HG02798 (cell line): ENCODE measurements around the gene GALR2.

Experiments
- ATAC-seq: cut with Tn5 transposase; IDR thresholded peaks from one replicate; pipeline ENCODE4 v1.9.1; 2021; ENCODE audit warnings: mild to moderate bottlenecking; ENCODE audit not compliant: unreplicated experiment, poor library complexity

The GALR2 gene

DNA sequence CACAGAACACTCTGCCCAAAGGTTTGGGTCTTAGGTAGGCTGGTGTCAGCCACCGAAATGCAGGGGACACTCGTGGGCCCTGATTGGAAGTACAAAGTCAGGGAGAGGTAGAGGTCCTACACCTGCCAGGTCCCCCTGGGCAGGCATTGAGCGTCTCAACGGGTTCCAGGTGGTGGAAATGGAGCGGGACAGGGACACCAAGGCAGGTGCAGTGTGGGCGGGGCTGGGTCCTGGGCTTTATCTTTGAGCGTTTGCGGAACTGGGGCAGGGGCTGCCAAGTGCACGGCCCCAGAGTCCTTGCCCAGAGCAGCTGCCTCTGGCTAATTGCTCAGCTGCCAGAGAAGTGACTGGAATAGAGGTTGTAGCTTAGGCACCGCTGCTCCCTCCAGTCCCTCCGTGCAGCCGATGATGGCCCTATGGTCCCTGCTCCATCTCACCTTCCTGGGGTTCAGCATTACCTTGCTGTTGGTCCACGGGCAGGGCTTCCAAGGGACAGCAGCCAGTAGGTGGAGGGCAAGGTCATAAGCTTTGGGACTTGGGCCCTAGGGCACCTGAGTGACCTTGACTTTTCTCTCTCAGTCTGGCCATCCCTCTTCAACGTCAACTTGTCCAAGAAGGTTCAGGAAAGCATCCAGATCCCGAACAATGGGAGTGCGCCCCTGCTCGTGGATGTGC lies 4.4 kb downstream of the GALR2 start, which contains the start of gene ZACN:
Gene ZACN, plus strand, starts transcription at position 323 of the 675 bp plus-strand sequence. Its CDS starts 83 bp downstream, at position 406.
- no peak for ATAC-seq

DNA sequence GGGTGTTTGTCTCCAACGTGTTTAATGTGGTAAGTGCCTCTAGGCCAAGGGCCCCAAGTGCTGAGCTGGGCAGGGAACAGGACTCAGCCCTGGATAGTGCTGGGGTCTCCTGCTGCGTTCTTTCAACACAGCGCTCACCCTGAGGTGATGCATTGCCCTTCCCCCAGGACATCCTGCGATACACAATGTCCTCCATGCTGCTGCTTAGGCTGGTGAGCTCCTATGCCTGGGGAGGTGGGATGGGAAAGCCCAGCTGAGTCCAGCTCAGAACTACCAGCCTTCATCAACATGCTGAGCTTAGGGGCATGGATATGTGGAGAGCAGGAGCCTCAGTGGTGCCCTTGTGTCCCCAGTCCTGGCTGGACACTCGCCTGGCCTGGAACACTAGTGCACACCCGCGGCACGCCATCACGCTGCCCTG lies 5.0 kb downstream of the GALR2 start:
- no peak for ATAC-seq

DNA sequence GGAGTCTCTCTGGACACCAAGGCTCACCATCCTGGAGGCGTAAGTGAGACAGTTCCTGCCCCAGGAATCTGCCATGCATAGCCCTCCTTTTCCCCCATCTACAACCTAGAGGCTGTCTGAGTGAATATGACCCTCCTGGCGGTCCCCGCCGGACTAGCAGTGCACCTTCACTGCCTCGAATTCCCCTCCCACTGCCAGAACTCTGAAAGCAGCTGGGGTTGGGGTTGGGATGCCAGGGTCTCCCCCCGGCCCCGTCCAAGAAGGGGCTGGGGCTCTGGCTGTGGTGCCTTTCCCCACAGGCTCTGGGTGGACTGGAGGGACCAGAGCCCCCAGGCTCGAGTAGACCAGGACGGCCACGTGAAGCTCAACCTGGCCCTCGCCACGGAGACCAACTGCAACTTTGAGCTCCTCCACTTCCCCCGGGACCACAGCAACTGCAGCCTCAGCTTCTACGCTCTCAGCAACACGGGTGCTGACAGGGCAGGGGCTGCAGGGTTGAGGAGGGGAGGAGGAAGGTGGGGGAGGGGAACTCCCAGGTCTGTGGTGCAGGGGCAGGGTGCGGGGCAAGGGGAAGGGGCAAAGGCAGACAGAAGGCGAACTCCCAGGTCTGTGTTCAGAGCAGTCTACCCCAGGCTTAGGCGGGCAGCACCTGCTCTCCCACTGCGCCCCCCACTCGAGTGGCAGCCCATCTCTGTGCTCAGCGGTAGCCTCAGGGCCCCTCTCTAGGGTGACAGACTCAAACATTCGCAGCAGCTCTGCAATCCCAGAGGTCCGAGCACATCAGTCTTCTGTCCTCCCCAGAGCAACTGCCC lies 5.6 kb downstream of the GALR2 start:
- no peak for ATAC-seq

DNA sequence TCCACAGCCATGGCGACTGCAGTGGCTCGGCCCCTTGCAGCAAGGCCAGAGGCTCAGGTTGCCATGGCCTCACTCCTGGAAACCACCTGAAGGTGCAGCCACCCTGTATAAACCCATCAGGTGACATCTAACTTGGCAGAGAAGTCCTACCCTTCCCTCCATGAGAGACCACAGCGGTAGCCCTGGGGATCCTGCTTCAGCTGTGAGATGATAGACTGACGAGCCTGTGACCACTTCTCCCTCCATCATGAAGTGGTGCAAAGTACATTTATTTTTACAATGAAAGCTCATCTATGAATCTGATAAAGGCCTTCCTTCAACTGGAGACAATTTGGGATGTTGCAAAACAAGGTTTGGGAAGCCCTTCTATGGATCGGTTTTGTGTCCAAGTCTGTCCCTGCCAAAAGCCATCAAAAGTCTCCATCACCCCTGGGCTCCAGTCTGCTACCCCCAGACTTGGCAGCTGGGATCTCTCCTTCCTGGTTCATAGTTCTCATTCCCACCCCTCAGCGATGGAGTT lies 6.2 kb downstream of the GALR2 start:
- ATAC-seq = no peak

DNA sequence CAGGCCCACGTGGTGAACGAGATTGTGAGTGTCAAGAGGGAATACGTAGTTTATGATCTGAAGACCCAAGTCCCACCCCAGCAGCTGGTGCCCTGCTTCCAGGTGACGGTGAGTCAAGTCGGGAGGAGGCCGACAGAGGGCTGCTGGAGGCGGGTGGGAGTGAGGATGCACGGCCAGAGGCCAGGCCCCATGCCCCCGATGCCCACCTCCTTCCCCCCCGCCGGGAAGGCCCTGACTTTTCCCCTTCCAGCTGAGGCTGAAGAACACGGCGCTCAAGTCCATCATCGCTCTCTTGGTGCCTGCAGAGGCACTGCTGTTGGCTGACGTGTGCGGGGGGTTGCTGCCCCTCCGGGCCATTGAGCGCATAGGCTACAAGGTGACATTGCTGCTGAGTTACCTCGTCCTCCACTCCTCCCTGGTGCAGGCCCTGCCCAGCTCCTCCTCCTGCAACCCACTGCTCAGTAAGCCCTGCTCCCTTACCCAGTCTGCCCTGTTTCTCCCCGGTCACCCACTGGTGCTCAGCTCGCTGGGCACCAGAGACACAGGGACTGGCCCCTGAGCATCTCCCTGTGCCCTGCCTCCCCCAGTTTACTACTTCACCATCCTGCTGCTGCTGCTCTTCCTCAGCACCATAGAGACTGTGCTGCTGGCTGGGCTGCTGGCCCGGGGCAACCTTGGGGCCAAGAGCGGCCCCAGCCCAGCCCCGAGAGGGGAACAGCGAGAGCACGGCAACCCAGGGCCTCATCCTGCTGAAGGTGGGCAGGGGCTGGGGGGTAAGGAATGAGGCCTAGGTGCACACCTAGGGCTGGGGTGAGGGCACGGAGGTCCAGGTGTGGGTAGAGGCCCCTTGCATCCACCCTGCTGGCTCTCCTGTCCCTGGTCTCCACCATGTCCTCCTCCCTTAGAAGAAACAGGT lies 7.0 kb downstream of the GALR2 start:
- ATAC-seq = no peak

DNA sequence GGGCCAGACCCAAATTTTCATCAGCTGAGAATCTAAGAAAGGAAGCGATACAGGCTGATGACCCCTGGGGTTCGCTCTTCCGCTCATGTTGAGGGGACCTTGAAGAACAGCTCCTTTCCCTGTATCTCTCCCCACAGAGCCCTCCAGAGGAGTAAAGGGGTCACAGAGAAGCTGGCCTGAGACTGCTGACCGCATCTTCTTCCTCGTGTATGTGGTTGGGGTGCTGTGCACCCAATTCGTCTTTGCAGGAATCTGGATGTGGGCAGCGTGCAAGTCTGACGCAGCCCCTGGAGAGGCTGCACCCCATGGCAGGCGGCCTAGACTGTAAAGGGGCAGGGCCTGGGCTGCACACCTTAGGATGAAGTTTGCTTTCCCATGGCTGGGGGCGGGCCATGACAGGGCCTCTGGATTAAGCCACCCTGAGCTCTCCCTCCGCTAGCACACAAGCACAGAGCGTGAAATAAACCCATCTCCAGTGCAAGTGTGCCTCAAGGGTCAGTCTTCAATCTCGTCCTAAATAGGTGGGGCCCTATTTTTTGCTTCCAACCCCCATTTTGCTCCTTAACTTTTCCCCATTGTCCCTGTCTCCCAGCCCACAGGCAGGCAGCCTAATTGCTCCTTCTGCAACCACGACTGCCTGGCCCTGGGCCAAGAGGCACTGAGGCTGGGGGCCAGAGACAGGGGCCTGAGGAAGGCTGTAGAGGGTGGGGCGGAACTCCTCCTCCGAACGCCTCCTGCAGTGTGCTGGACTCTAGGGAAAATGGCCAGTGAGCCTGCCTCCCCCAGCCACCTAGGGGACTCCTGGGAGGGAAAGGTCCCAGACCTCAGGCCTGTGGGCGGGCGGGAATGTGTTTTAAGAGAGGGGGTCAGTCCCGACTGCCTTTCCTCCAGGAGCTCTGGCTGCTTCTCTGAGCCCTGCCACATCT lies 8.0 kb downstream of the GALR2 start:
- ATAC-seq = no peak

DNA sequence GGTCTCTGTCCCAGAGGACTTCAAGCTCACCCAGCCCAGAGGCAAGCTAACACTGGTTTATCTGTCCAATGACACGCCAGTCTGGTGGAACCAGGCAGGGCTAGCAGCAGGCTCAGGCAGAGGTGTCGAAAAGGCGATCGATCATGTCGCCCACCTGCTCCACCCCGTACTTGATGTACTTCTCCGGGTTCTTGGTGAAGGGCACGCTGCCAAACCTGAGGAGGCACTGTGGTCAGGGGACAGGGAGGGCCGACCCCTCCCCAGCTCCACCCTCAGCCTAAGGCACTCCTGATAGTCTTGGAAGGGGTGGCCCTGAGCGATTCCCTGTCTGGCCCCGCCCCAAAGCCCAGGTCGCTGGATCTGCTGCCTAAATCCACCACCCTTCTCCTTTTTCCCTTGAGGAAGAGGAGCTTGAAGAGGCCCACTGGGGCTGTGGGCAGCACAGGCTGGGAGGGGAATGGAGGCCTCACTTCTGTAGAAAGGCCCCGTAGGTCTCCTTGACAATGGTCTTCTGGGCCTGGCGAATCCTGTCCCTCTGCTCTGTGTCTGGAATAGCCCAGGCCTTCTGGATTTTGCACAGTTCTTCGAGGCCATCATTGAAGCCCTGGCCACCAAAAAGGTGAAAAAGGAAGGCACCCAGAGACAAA lies 9.1 kb downstream of the GALR2 start:
- no peak for ATAC-seq

DNA sequence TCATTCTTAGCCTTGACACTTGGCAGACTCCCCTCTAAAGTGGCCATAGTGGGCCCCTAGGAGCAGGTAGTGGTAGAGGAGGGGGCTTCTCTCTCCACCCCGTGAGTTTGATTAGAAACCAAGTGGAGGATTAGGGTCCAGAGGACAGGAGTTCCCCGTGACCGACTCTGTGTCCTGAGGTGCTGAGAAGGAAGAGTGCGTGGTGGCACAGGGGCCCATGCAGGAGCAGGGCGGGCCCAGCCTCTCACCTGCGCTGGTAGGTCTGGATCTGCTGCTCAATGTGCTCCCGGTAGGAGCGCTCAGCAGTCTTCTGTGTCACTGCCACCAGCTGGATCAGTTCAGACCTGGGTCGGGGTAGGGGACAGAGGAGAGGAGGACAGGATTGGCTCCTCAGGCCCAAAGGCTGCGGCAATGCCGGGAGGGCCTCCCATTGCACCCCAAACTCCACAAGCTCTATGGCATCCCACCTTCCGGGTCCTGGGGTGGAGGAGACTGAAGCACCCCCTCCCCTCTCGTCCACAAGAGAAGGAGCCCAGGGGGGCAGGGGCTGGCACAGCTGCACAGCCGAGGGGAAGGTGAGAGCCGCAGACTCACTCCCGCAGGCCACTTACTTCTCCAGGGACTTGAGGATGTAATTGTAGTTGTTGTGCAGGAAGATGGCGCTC lies 10.6 kb downstream of the GALR2 start:
- no peak for ATAC-seq

DNA sequence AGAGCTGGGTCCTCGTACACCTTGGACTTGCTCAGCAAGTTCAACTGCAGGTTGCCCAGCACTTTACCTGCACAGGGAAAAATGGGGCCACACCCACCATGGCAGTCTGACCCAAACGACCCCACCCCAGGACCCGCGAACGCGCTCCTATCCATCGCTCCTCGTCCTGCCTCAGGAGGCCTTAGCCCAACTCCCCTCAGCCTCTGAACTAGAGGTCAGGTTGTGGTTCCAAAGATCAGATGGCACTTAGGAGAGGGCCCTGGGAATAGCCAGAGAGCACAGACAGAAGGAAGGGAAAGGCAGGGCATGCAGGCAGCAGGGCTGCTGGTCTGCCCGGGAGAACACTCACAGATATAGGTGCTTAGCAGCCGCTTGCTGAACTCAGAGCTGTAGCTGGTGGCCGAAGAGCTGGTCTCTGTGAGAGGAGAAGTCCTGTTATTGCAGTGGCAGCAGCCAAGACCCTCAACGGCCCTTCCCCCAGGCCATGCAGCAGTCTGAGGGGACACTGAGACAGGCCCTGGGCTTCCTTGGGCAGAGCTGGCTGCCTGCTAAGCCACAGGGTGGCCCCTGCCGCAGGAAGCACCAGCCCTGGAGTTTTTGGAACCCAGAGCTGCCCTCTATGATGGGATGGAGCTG lies 11.3 kb downstream of the GALR2 start:
- no peak for ATAC-seq

DNA sequence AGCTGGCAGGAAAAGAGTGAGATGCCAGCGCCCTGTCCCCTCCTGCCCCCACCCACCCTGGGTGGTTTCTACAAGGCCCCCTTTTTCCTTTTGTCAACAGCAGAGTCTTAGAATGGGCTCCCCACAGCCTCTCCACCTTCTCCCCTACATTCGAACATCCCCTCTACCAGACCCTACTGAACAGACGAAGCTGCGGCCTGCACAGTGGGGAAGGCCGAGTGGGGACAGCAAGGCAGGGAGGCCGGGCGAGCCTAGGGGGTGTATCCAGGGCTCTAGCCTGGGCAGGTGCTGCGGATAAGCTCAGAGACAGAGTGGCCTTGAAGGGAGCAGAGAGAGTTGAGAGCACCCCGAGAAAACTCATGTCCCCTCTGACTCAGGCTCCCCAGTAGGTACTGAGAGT lies 11.8 kb downstream of the GALR2 start:
- no peak for ATAC-seq

DNA sequence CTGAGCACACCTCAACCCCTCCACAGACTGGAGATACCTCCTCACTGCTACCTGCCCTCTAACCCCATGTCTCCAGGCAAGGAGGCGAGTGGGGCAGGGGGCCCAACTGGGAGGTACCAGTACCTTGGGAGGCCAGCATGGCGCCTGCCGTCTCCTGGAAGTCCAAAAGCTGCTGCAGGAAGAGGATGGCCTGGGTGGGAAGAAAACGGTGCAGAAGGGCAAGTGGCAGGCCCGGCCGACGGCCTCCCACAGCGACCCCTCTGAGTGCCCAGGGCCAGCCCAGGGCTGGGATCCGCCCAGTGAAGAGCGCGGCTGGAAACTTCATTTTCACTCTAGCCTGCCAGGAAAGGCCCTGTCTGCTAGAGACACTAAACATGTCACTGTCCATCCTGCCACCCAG lies 12.9 kb downstream of the GALR2 start:
- ATAC-seq = no peak

DNA sequence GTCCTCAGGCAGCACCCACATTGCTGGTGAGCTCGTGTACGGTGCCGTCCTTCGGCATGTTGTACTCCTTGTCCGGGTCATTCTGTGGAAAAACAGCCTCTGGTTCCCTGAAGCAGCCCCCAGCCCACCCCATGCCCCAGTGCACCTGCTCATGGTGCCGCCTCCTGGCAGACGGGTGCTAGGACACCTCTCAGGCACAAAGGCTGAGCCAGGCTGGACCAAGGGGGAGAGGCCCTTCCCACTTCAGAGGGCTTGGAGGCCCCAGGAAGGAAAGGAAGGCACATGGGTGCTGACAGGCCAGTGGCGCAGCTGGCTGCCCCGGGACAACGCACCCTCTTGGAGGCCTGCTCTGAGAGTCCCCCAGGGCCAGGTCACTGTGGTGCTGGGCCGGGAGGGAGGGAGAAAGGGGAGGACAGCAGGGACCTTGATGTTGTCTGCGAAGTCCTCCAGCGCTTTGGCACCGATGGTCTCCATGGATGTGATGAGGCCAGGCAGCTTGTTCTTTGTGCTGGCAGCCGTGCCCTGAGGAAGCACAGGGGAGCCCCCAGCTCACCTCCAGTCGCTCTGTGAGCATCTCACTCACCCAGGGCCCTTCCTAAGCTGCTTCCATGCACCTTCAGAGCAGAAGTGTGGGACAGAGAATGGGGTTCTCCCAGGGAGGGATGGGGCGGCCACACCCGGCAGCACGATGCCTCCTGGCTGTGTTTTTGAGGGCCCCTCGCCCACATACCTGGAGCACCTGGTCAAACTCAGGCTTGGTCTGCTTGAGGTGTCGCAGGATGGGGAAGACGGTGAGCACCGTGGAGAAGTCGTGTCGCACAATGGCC lies 13.7 kb downstream of the GALR2 start:
- no peak for ATAC-seq

DNA sequence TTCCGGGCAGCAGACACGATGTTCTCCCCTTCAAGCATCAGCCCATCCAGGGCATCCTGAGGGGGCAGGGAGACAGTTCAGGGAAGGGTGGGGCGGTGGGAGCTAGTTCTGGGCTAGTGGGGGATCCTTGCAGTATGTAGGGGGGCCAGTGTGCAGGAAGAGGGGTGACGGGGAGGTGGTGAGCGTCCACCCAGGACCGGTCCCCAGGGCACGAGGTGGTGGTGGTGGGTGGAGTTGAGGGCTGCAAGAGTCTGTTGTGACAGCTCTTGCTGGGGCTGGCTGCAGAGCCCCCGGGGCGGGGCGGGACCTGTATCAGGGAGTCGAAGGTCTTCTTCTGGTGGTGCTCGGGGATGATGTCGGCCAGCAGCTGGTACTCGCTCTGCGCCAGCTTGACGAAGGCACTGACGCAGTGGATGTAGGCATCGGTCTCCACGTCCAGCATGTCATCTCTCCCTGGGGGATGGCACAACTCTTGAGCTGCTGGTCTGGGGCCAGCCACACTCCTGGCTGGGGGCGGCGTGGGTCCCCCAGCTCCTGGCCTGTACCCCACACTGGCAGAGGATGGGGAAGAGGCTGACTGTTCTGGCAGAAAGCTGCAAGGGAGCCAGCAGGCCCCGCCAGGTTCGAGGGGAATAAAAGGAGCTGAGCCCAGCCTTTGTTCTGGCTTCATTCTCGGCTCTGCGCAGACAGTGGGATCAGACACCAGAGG lies 14.4 kb downstream of the GALR2 start:
- ATAC-seq = no peak

DNA sequence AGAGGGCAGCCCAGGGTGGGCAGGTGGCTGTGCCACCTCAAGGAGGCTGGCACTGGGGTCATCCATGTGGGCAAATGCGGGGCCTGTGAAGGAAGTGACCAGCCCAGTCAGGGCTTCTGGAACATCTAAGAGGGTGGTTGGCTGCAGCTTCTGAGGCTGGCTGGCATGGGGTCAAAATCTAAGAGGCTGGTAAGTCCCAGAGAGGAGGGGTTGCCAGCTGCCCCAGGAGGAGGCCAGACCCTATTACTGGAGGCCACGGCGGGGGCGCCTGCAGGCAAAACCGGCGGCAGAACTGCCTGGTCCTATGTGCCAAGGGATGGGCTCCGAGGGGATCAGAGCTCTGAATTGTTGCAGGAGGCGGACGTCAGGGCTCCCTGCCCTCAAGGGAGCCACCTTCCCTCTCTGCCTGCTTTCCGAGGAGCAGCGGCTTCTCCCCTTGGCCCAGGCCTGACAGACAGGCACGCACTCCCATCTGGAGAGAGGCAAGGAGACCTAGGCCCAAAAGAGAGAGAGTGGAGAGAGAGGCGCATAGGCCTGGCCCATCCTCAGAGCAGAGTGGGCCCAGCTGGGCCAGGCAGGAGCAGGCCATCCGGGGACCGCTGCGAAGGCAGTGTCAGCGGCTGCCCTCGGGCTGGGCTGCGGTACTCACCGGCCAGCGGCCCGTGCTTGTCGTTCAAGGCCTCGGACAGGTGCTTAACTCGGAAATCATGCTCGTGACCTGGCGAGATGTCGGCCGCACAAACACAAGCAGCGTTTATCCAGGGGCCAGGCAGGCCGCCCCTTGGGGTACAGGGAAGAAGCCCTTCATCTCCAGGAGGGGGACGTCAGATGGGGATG lies 15.3 kb downstream of the GALR2 start:
- no peak for ATAC-seq

DNA sequence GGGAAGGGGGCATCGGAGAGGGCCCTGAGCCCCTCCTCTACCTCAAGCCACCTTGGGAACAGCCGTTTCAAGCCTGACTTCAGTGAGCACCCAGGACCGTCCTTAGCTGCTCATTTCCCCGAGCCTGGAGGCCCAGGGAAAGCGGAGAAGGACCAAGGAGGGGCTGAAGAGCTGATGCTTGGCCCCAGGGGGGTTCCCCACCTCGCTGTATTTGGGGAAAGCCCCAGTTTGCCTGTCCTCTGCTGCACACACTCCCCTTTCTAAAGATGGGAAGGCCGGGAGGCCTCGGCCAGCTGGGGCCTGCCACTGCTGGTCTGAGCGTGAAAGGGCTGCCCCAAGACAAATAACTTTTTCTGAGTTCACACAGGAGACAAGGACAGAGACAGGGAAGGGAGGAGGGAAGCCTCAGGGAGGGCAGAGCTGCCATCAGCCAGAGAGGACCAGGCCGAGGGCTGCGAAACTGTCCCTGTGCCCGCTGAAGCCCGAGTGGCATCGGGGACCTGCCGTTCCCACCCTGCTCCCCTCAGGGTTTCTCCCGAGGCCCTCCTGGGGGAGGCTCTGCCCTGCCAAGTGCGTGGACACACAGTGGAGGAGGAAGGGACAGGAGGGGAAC lies 16.0 kb downstream of the GALR2 start:
- no peak for ATAC-seq
